ENCODE results near the gene ATOSB. TPM values are rescaled to one million over a fixed set of nuclear protein-coding genes. Genes with fewer than 3 reads are reported as not detected.

Gene ATOSB
- total RNA-seq, 1 donor = 22.1 TPM

- no peak overlapping the region for H3K4me3 ChIP-seq (ENCODE audit: low read depth, low read length)
- no peak for DNase-seq (ENCODE audit: low read depth)
- TF ChIP-seq, protein P1, sequence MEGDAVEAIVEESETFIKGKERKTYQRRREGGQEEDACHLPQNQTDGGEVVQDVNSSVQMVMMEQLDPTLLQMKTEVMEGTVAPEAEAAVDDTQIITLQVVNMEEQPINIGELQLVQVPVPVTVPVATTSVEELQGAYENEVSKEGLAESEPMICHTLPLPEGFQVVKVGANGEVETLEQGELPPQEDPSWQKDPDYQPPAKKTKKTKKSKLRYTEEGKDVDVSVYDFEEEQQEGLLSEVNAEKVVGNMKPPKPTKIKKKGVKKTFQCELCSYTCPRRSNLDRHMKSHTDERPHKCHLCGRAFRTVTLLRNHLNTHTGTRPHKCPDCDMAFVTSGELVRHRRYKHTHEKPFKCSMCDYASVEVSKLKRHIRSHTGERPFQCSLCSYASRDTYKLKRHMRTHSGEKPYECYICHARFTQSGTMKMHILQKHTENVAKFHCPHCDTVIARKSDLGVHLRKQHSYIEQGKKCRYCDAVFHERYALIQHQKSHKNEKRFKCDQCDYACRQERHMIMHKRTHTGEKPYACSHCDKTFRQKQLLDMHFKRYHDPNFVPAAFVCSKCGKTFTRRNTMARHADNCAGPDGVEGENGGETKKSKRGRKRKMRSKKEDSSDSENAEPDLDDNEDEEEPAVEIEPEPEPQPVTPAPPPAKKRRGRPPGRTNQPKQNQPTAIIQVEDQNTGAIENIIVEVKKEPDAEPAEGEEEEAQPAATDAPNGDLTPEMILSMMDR (IDR thresholded peaks at IDR 0.05; ENCODE audit: insufficient read depth, low read length) = no peak
Measured at GRCh38 chr9:35069020-35069419, 46.6 kb downstream of the ATOSB start.

DNA sequence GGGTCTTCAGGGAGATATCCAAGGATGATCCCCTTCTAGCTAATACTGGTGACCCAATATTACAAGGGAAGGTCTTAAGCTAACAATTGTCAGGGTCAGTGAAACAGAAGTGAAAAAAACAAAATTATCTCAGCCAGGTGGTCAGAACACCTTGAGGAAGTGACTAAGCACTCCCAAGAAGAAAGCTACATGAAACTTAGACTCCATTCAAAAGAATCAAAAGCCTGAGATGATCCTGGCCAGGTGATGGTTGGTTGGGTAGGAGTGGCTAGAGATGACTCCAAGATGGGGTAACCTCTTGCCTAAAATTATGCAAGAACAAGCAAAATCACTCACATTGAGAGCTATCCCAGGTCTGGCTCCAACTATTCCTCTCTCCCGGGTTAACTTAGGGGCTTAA, 48.6 kb downstream of the ATOSB start:
- H3K4me3 ChIP-seq (ENCODE audit: low read depth, low read length) = no peak overlapping the region
- TF ChIP-seq, protein P1 (IDR thresholded peaks at IDR 0.05; ENCODE audit: insufficient read depth, low read length) = no peak
- DNase-seq (ENCODE audit: low read depth) = no peak

DNA sequence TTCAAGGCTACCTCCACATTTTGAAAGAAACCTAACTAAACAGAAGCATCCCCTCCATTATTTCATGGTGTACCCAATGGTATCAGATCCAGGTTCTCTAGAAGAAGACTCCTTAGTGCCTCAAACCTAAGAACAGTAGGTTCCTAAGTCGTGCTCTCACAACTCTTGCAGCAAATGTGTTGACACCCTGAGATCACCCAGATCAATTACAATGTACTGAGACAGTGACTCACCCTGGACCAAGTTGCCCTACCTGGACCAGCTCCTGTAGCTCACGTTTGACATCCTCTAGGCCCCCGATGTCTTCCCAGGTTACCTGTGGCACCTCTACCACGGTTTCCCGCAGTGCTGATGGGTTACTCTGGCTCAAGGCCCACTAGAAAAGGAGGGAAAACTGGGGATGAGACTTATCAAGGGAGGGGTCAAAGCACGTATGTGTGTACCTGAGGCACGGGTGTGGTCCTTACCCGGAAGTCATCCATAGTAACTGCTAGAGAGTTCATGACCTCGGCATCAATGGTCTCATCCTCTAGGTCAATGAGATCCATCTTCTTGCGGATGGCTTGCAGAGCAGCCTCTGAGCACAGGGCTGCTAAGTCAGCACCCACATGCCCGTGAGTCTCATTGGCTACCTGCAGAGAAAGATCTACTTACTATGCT, 55.0 kb downstream of the ATOSB start:
- no peak for DNase-seq (ENCODE audit: low read depth)
- H3K4me3 ChIP-seq (ENCODE audit: low read depth, low read length) = no peak overlapping the region
- TF ChIP-seq, protein P1 (IDR thresholded peaks at IDR 0.05; ENCODE audit: insufficient read depth, low read length) = no peak

GRCh38 chr9:35059438-35059837, 56.2 kb downstream of the ATOSB start:
- TF ChIP-seq, protein P1 (IDR thresholded peaks at IDR 0.05; ENCODE audit: insufficient read depth, low read length) = no peak
- H3K4me3 ChIP-seq (ENCODE audit: low read depth, low read length) = no peak overlapping the region
- DNase-seq (ENCODE audit: low read depth) = no peak

- TF ChIP-seq, protein P1 (IDR thresholded peaks at IDR 0.05; ENCODE audit: insufficient read depth, low read length) = no peak
- H3K4me3 ChIP-seq (ENCODE audit: low read depth, low read length) = no peak overlapping the region
- DNase-seq (ENCODE audit: low read depth) = no peak
Measured at GRCh38 chr9:35057271-35057620, 58.4 kb downstream of the ATOSB start.

DNA sequence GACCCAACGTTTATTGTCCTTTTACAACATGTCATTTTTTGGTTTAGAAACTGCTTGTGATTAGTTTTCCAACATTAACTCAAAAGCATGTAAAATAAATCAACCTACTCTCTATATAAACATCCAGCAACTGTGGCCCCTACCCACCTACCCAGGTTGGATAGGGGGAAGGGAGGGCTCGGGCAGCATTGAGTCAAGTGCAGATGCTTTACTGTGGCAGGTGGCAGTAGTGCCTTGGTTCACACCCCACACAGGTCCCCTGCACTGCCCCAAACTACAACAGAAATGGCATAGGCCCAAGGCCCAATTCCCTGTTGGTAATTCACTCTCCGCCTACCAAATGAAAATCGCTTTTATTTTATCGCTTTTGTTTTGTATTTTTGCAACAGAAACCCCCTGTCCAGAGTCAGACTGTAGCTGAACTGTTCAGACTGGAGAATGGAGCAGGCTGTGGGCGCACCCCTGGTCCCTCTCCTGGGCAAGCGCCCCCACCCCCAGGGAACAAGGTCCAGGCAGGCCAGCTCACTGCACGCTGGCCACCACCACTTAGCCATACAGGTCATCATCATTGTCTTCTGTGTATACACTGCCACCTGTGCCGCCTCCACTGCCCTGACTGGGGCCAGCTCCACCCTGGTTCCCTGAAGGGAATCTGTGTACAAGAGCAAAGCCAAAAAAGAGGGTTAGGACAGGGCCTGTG, 58.9 kb downstream of the ATOSB start:
- no peak overlapping the region for H3K4me3 ChIP-seq (ENCODE audit: low read depth, low read length)
- TF ChIP-seq, protein P1 (IDR thresholded peaks at IDR 0.05; ENCODE audit: insufficient read depth, low read length) = no peak
- DNase-seq (ENCODE audit: low read depth) = no peak
